Hepatocyte (in vitro differentiated cells): ENCODE results near the gene DNAJC15. TPM values are rescaled to one million over a fixed set of nuclear protein-coding genes. Genes with fewer than 3 reads are reported as not detected.
"Not testable (repeated sequence)": the region's sequence is repeated elsewhere in the genome, so short reads cannot be mapped to it uniquely, and the experiment has no call there.

ENCODE experiments used
- DNase-seq: peaks from one replicate; pipeline ENCODE4 v3.0.0-alpha.2; 2016; ENCODE audit warnings: low spot score
- H2AFZ ChIP-seq: fragments of 200-600 bp; sonication (generic); 2 replicates; pipeline ENCODE4 v1.6.0; 2016; ENCODE audit warnings: antibody characterized with exemption, mild to moderate bottlenecking
- H3K27ac ChIP-seq: fragments of 200-600 bp; sonication (generic); 2 replicates; pipeline ENCODE4 v1.5.1; 2016; ENCODE audit warnings: mild to moderate bottlenecking
- H3K27me3 ChIP-seq: fragments of 200-600 bp; sonication (generic); 2 replicates; pipeline ENCODE4 v1.6.1; 2016
- H3K36me3 ChIP-seq: fragments of 200-600 bp; sonication (generic); replicated peaks from 2 replicates; pipeline ENCODE4 v1.5.1; 2016; ENCODE audit warnings: low read depth; ENCODE audit not compliant: insufficient read depth
- H3K4me1 ChIP-seq: fragments of 200-600 bp; sonication (generic); 2 replicates; pipeline ENCODE4 v1.5.1; 2016; ENCODE audit warnings: mild to moderate bottlenecking, moderate library complexity; ENCODE audit not compliant: insufficient read depth
- H3K4me2 ChIP-seq: fragments of 200-600 bp; sonication (generic); 2 replicates; pipeline ENCODE4 v1.6.0; 2016
- H3K4me3 ChIP-seq: fragments of 200-600 bp; sonication (generic); 2 replicates; pipeline ENCODE4 v1.5.1; 2016; ENCODE audit warnings: mild to moderate bottlenecking
- H3K79me2 ChIP-seq: fragments of 200-600 bp; sonication (generic); 2 replicates; pipeline ENCODE4 v1.6.0; 2017; ENCODE audit warnings: mild to moderate bottlenecking
- H3K9me2 ChIP-seq: fragments of 200-600 bp; sonication (generic); replicated peaks from 2 replicates; pipeline ENCODE4 v1.6.0; 2017; ENCODE audit warnings: mild to moderate bottlenecking; ENCODE audit not compliant: insufficient read depth
- H3K9me3 ChIP-seq: fragments of 200-600 bp; sonication (generic); 2 replicates; pipeline ENCODE4 v1.5.1; 2016; ENCODE audit warnings: low read depth, mild to moderate bottlenecking
- H4K20me1 ChIP-seq: fragments of 200-600 bp; sonication (generic); 2 replicates; pipeline ENCODE4 v1.6.0; 2016; ENCODE audit warnings: mild to moderate bottlenecking; ENCODE audit not compliant: insufficient read depth, poor library complexity, severe bottlenecking
- EZH2 ChIP-seq: fragments of 200-600 bp; sonication (generic); IDR thresholded peaks from 2 replicates; pipeline ENCODE4 v1.6.1; 2016; ENCODE audit warnings: antibody characterized with exemption, mild to moderate bottlenecking, borderline replicate concordance
- EZH2phosphoT487 ChIP-seq: fragments of 200-600 bp; sonication (generic); IDR thresholded peaks from one replicate; pipeline ENCODE4 v1.6.1; 2018; ENCODE audit warnings: antibody characterized with exemption, mild to moderate bottlenecking, low read depth, moderate library complexity; ENCODE audit not compliant: unreplicated experiment, severe bottlenecking
- WGBS: methylation state at CpG from one replicate; pipeline ENCODE4 v1.1.6; 2016; ENCODE audit warnings: low lambda C conversion rate; ENCODE audit errors: missing lambda C conversion rate; 5-methylcytosine and 5-hydroxymethylcytosine counted together
- polyA plus RNA-seq: library from polyadenylated mRNA; unstranded; fragments of >200 nt; fragmentation: Nextera tagmentation; extraction: Ambion mirVana; gene quantifications from 2 replicates; pipeline ENCODE4 v1.2.1, GENCODE V29; 2016
- total RNA-seq: library from RNA; depleted of rRNA; stranded (reverse); fragments of >200 nt; gene quantifications from 2 replicates; pipeline ENCODE4 v1.2.3, GENCODE V29; 2014
- TF ChIP-seq, protein P1 (sequence below): fragments of 200-600 bp; sonication (generic); IDR thresholded peaks from 2 replicates; pipeline ENCODE4 v1.5.1; 2016; ENCODE audit warnings: antibody characterized with exemption, mild to moderate bottlenecking; ENCODE audit not compliant: poor library complexity

The DNAJC15 gene
- total and polyA plus RNA-seq, 2 experiments from 2014 or later = 3.5 to 10.6 TPM

DNA sequence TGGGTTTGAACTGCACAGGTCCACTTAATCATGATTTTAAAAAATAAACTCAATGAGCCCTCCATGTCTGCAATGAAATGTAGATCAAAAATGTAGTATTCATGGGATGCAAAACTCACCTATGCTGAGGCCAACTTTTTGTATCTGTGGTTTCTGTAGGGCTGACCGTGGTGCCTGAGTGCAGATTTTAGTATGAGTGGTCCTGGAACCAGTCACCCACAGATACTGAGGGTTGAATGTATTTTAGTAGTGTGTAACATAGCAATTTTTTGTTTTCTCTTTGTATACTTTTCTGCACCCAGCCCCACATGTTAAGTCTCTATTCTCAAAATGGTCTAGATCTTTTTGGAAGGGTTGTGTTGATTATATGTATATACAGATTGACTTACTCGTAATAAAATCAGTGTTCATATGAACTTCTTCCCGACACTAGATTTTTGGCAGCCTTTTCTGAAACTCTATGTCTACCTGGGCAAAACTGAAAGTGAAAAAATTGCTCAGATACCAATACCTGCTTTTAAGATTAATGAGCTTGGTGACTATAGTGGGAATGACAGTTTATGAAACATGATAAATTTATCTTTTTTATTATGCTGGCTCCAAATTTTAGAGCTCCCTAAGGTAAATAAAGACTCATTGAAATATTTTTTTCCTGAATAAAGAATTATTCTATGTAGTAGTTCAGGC lies 51.6 kb downstream of the DNAJC15 start:
- no peaks in the 10 kb centered on the region for H3K9me2 ChIP-seq
- H3K4me1 ChIP-seq = no peaks in the 10 kb centered on the region
- H3K79me2 ChIP-seq = no peaks in the 10 kb centered on the region
- no peak overlapping the region for H3K27ac ChIP-seq
- 79% methylated on average over 3 of the region's 3 CpGs for WGBS
- no peaks in the 10 kb centered on the region for H3K27me3 ChIP-seq
- TF ChIP-seq EZH2phosphoT487 = no peak
- TF ChIP-seq, protein P1, sequence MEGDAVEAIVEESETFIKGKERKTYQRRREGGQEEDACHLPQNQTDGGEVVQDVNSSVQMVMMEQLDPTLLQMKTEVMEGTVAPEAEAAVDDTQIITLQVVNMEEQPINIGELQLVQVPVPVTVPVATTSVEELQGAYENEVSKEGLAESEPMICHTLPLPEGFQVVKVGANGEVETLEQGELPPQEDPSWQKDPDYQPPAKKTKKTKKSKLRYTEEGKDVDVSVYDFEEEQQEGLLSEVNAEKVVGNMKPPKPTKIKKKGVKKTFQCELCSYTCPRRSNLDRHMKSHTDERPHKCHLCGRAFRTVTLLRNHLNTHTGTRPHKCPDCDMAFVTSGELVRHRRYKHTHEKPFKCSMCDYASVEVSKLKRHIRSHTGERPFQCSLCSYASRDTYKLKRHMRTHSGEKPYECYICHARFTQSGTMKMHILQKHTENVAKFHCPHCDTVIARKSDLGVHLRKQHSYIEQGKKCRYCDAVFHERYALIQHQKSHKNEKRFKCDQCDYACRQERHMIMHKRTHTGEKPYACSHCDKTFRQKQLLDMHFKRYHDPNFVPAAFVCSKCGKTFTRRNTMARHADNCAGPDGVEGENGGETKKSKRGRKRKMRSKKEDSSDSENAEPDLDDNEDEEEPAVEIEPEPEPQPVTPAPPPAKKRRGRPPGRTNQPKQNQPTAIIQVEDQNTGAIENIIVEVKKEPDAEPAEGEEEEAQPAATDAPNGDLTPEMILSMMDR = no peak
- no peak for DNase-seq
- no peak overlapping the region for H3K4me2 ChIP-seq
- H3K9me3 ChIP-seq = no peaks in the 10 kb centered on the region
- H4K20me1 ChIP-seq = no peaks in the 10 kb centered on the region
- no peak overlapping the region for H2AFZ ChIP-seq
- no peaks in the 10 kb centered on the region for H3K36me3 ChIP-seq
- no peak overlapping the region for H3K4me3 ChIP-seq

DNA sequence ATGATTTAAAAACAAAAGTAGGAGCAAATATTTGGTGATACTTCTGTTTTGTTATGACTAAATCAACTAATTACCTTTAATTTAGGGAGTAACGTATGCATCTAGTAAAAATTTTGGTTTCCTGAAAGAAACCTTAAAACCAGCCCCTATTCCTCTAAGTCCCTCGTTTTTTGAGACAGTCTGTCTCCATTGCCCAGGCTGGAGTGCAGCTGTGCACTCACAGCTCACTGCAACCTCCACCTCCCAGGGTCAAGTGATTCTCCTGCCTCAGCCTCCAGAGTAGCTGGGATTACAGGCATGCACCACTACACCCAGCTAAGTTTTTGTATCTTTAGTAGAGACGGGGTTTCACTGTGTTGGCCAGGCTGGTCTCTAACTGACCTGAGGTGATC lies 52.1 kb downstream of the DNAJC15 start:
- H3K9me2 ChIP-seq, H3K27me3 ChIP-seq, H3K36me3 ChIP-seq, H3K4me1 ChIP-seq, H3K79me2 ChIP-seq, H3K4me2 ChIP-seq, H3K9me3 ChIP-seq, DNase-seq, H3K27ac ChIP-seq, H4K20me1 ChIP-seq, H3K4me3 ChIP-seq, H2AFZ ChIP-seq: not testable (repeated sequence)
- WGBS = 73% methylated on average over 3 of the region's 3 CpGs

DNA sequence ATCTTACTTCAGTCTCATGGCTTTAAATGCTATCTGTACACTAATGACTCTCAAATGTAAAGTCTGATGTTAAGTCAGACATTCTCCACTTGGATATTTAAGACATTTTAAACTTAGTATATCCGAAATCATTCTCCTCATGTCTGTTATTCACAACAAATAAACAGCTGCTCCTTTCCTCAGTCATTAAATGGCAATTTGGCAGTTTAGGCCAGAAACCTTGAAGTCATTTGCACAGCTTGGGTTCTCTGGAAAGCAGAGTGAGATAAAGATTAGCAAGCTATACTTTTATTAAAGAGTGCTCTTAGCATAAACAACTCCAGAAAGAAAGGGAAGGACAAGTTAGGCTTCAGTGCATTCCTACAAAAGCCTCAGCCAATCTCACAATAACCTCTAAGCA lies 53.7 kb downstream of the DNAJC15 start:
- Histone ChIP-seq H3K9me2 (no peaks in the 10 kb centered on the region), H3K36me3 (no peaks in the 10 kb centered on the region), H3K9me3 (no peaks in the 10 kb centered on the region), H3K27ac (no peak overlapping the region), H3K4me1 (no peaks in the 10 kb centered on the region), H3K27me3 (no peaks in the 10 kb centered on the region), H3K4me2 (no peak overlapping the region), H2AFZ (no peak overlapping the region), H3K4me3 (no peak overlapping the region), H3K79me2 (no peaks in the 10 kb centered on the region), H4K20me1 (no peaks in the 10 kb centered on the region)
- WGBS = 76% methylated on average over 1 of the region's 1 CpG
- no peak for TF ChIP-seq EZH2phosphoT487
- TF ChIP-seq, protein P1 = no peak
- TF ChIP-seq EZH2 = no peak
- no peak for DNase-seq

DNA sequence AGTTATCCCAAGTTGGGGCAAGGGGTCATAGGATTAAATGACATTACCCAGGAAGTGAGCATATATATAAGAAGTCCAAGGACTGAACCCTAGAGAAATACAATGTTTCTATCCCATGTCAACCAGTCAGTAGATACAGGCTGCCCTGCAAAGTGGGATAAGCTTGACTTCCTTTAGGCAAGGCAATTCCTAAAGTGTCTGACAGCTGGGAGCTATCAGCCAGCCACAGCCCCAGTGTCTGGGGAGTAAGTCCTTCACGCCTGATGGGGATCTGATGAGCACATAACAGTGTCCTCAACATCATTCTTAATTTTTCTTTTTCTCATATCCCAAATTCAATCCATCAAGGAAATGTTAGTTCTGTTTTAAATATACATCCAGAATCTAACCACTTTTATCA lies 54.1 kb downstream of the DNAJC15 start:
- no peak overlapping the region for H3K27ac ChIP-seq
- 95% methylated on average over 1 of the region's 1 CpG for WGBS

More for the DNA sequence above, 54.1 kb downstream of the DNAJC15 start:
- H3K4me1 ChIP-seq = no peaks in the 10 kb centered on the region
- no peaks in the 10 kb centered on the region for H3K79me2 ChIP-seq
- no peak overlapping the region for H2AFZ ChIP-seq
- TF ChIP-seq EZH2 = no peak
- no peak for TF ChIP-seq EZH2phosphoT487
- TF ChIP-seq, protein P1 = no peak
- H3K4me2 ChIP-seq = no peak overlapping the region
- H4K20me1 ChIP-seq = no peaks in the 10 kb centered on the region
- H3K4me3 ChIP-seq = no peak overlapping the region
- H3K27me3 ChIP-seq = no peaks in the 10 kb centered on the region
- DNase-seq = no peak
- no peaks in the 10 kb centered on the region for H3K9me3 ChIP-seq
- no peaks in the 10 kb centered on the region for H3K36me3 ChIP-seq
- H3K9me2 ChIP-seq = no peaks in the 10 kb centered on the region
